CD14-positive monocyte (primary cell): Measurements from ENCODE around the gene SLC30A9. TPM values are rescaled to one million over a fixed set of nuclear protein-coding genes. Genes with fewer than 3 reads are reported as not detected.

ENCODE experiments used
- DNase-seq, 3 donors: peaks; one replicate each; pipeline ENCODE4 v3.0.0-alpha.2; 2011 to 2022
- H2AFZ ChIP-seq: 2 replicates; pipeline ENCODE4 v1.6.0; 2012; ENCODE audit warnings: mild to moderate bottlenecking, low read depth, low read length, inconsistent platforms; ENCODE audit not compliant: insufficient read depth, poor library complexity, severe bottlenecking
- H3K27ac ChIP-seq, 2 donors: 1 replicate in 1 of 2; 2 replicates in 1 of 2; pipeline ENCODE4 v1.5.1; 2012 to 2013; ENCODE audit warnings: low read length in 2 of 2, control low read depth in 1 of 2, inconsistent platforms in 1 of 2, low read depth in 1 of 2, mild to moderate bottlenecking in 1 of 2
- H3K27me3 ChIP-seq, 2 donors: one replicate each; pipeline versions ENCODE4 v1.6.0 to v1.6.1; 2011 to 2013; ENCODE audit warnings: low read length in 2 of 2; ENCODE audit not compliant: control insufficient read depth in 2 of 2, insufficient read depth in 2 of 2
- H3K36me3 ChIP-seq, 2 donors: replicated peaks in 1 of 2; 1 replicate in 1 of 2; 2 replicates in 1 of 2; pipeline versions ENCODE4 v1.5.1 to v1.6.1; 2012 to 2013; ENCODE audit warnings: low read length in 2 of 2, control low read depth in 1 of 2, inconsistent platforms in 1 of 2, mild to moderate bottlenecking in 1 of 2; ENCODE audit not compliant: insufficient read depth in 2 of 2, control insufficient read depth in 1 of 2
- H3K4me1 ChIP-seq, 2 donors: 1 replicate in 1 of 2; 2 replicates in 1 of 2; pipeline versions ENCODE4 v1.5.1 to v1.6.1; 2012 to 2013; ENCODE audit warnings: low read length in 2 of 2, control low read depth in 1 of 2, inconsistent platforms in 1 of 2, mild to moderate bottlenecking in 1 of 2, moderate library complexity in 1 of 2; ENCODE audit not compliant: insufficient read depth in 2 of 2, control insufficient read depth in 1 of 2
- H3K4me2 ChIP-seq: replicated peaks from 2 replicates; pipeline ENCODE3; 2012; ENCODE audit warnings: low read length, moderate library complexity, mild to moderate bottlenecking; ENCODE audit not compliant: poor library complexity, severe bottlenecking; ENCODE audit errors: extremely low read depth
- H3K4me3 ChIP-seq, 3 experiments: fragments of 200-600 bp in 1 of 3; sonication (generic) in 1 of 3; replicated peaks in 1 of 3; 1 replicate in 2 of 3; 2 replicates in 1 of 3; pipeline ENCODE4 v1.5.1; 2011 to 2013; ENCODE audit warnings: low read length in 3 of 3, mild to moderate bottlenecking in 3 of 3, control low read depth in 2 of 3, low read depth in 2 of 3, inconsistent platforms in 1 of 3, moderate library complexity in 1 of 3
- H3K79me2 ChIP-seq: 2 replicates; pipeline ENCODE4 v1.6.0; 2012; ENCODE audit warnings: mild to moderate bottlenecking, control low read depth, inconsistent platforms, low read length, moderate library complexity; ENCODE audit not compliant: insufficient read depth
- H3K9ac ChIP-seq: 2 replicates; pipeline ENCODE4 v1.6.0; 2017; ENCODE audit warnings: low read length, mild to moderate bottlenecking; ENCODE audit not compliant: insufficient read depth, poor library complexity, severe bottlenecking
- H3K9me3 ChIP-seq, 2 donors: replicated peaks in 1 of 2; 1 replicate in 1 of 2; 2 replicates in 1 of 2; pipeline versions ENCODE4 v1.5.1 to v1.6.1; 2012 to 2013; ENCODE audit warnings: low read length in 2 of 2, control low read depth in 1 of 2; ENCODE audit not compliant: control insufficient read depth in 1 of 2, insufficient read depth in 1 of 2
- H4K20me1 ChIP-seq: 2 replicates; pipeline ENCODE4 v1.6.0; 2012; ENCODE audit warnings: mild to moderate bottlenecking, low read length, control low read depth, moderate library complexity; ENCODE audit not compliant: insufficient read depth
- H3K27ac Mint-ChIP-seq, 7 donors: one replicate each; pipeline ENCODE4 v1.8.0; 2020; ENCODE audit warnings: mild to moderate bottlenecking in 7 of 7, mixed read lengths in 7 of 7, moderate library complexity in 6 of 7, inconsistent platforms in 2 of 7
- H3K27me3 Mint-ChIP-seq, 3 donors: one replicate each; pipeline ENCODE4 v1.8.0; 2021 to 2022; ENCODE audit warnings: low read depth in 3 of 3, mild to moderate bottlenecking in 3 of 3, mixed read lengths in 3 of 3, moderate library complexity in 3 of 3, inconsistent platforms in 1 of 3
- H3K36me3 Mint-ChIP-seq, 2 donors: one replicate each; pipeline ENCODE4 v1.8.0; 2020; ENCODE audit warnings: mixed read lengths in 2 of 2, inconsistent platforms in 1 of 2, mild to moderate bottlenecking in 1 of 2
- H3K4me1 Mint-ChIP-seq: one replicate; pipeline ENCODE4 v1.8.0; 2020; ENCODE audit warnings: mild to moderate bottlenecking, mixed read lengths
- H3K4me3 Mint-ChIP-seq, 2 donors: one replicate each; pipeline ENCODE4 v1.8.0; 2020; ENCODE audit warnings: mild to moderate bottlenecking in 2 of 2, mixed read lengths in 2 of 2, moderate library complexity in 1 of 2
- H3K9me3 Mint-ChIP-seq, 7 donors: one replicate each; pipeline ENCODE4 v1.8.0; 2020 to 2022; ENCODE audit warnings: mixed read lengths in 7 of 7, mild to moderate bottlenecking in 6 of 7, moderate library complexity in 6 of 7, inconsistent platforms in 2 of 7
- WGBS: methylation state at CpG from one replicate; pipeline ENCODE4 v1.1.5; 2013; ENCODE audit warnings: missing lambda C conversion rate; ENCODE audit not compliant: insufficient coverage; 5-methylcytosine and 5-hydroxymethylcytosine counted together
- intact Hi-C, 2 donors: fragments of 100-400 bp; cut with micrococcal nuclease; formaldehyde crosslinking; loops; one replicate each; pipeline versions ENCODE4 v1.15.0 to v1.15.1; 2023
- polyA plus RNA-seq, 3 donors: library from polyadenylated mRNA; depleted of rRNA in 1 of 3; unstranded in 2 of 3; stranded (reverse) in 1 of 3; fragments of 300-500 nt in 2 of 3; fragments of >200 nt in 1 of 3; fragmentation: Illumina TruSeq in 2 of 3; gene quantifications; 1 replicate in 2 of 3; 2 replicates in 1 of 3; pipeline ENCODE4 v1.2.3, GENCODE V29; 2012 to 2021
- TF ChIP-seq, protein P1 (sequence below): fragments of 200-600 bp; IDR thresholded peaks from one replicate; pipeline ENCODE4 v1.8.0; 2022; ENCODE audit warnings: antibody characterized with exemption, mild to moderate bottlenecking

Gene SLC30A9
- polyA plus RNA-seq, 3 donors: 11.6 to 47.2 (median 41.0) TPM

DNA sequence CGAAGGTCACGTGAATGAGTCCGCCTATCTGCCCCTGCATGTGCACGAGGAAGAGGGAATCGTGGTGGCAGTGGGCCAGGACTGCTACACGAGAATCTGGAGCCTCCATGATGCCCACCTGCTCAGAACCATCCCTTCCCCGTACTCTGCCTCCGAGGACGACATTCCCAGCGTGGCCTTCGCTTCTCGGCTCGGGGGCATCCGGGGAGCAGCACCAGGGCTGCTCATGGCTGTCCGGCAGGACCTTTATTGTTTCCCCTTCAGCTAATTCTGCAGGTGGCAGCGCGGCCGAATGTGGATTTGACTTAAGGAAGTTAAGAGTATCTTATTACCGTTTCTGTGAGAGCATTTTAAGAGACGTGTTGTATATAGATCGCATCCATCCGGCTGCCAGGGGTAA is 7.6 kb upstream of the SLC30A9 start:
- WGBS: 98% methylated on average over 19 of the region's 22 CpGs
- TF ChIP-seq, protein P1, sequence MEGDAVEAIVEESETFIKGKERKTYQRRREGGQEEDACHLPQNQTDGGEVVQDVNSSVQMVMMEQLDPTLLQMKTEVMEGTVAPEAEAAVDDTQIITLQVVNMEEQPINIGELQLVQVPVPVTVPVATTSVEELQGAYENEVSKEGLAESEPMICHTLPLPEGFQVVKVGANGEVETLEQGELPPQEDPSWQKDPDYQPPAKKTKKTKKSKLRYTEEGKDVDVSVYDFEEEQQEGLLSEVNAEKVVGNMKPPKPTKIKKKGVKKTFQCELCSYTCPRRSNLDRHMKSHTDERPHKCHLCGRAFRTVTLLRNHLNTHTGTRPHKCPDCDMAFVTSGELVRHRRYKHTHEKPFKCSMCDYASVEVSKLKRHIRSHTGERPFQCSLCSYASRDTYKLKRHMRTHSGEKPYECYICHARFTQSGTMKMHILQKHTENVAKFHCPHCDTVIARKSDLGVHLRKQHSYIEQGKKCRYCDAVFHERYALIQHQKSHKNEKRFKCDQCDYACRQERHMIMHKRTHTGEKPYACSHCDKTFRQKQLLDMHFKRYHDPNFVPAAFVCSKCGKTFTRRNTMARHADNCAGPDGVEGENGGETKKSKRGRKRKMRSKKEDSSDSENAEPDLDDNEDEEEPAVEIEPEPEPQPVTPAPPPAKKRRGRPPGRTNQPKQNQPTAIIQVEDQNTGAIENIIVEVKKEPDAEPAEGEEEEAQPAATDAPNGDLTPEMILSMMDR: no peak
- H3K9ac ChIP-seq: no peak overlapping the region
- H3K27me3 Mint-ChIP-seq: peaks cover 0 to 1% (median 0%) of the 10 kb centered on the region in 3 donors
- H3K27ac Mint-ChIP-seq: peak overlapping the region in 1 of 7 donors; percentile 21
- no peaks in the 10 kb centered on the region for H3K27me3 ChIP-seq
- H3K36me3 ChIP-seq: no peaks in the 10 kb centered on the region
- no peak for DNase-seq
- peaks cover 6% of the 10 kb centered on the region for H3K4me1 Mint-ChIP-seq
- H3K4me1 ChIP-seq: peaks cover 0 to 4% of the 10 kb centered on the region in 2 donors
- peaks cover 0 to 13% (median 2%) of the 10 kb centered on the region in 7 donors for H3K9me3 Mint-ChIP-seq
- H3K4me3 Mint-ChIP-seq: no peak overlapping the region
- H3K27ac ChIP-seq: no peak overlapping the region
- no peak overlapping the region for H3K4me3 ChIP-seq
- no peaks in the 10 kb centered on the region for H3K79me2 ChIP-seq
- H3K9me3 ChIP-seq: peaks cover 4 to 7% of the 10 kb centered on the region in 2 donors
- no peaks in the 10 kb centered on the region for H4K20me1 ChIP-seq
- no peak overlapping the region for H2AFZ ChIP-seq
- intact Hi-C loops: no loop called here
- H3K36me3 Mint-ChIP-seq: no peaks in the 10 kb centered on the region
- no peak overlapping the region for H3K4me2 ChIP-seq

DNA sequence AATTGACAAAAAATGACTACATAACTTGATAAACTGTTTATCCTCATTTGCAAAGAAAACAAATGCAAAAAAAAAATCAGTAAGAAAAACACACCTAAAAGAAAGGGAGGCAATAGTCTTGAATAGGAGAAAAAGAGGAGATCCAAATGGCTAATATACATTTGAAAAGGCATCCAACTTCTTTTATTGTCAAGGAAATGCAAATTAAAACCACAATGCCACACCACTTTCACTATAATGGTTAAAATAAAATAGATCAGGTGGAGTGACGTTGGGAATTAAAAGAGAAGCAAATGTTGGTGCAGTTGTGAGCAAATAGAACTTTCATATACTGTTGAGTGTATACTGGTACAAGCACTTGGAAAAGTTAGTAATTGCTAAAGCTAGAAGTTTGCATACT is 5.2 kb upstream of the SLC30A9 start:
- H3K9me3 Mint-ChIP-seq: peaks cover 0 to 7% (median 2%) of the 10 kb centered on the region in 7 donors
- DNase-seq: no peak

More for the DNA sequence above, 5.2 kb upstream of the SLC30A9 start:
- H3K36me3 Mint-ChIP-seq: no peaks in the 10 kb centered on the region
- Histone ChIP-seq H3K27me3 (no peaks in the 10 kb centered on the region), H2AFZ (no peak overlapping the region), H3K4me2 (no peak overlapping the region), H3K4me1 (peaks cover 6% of the 10 kb centered on the region in 2 donors), H3K27ac (no peak overlapping the region), H4K20me1 (no peaks in the 10 kb centered on the region), H3K79me2 (no peaks in the 10 kb centered on the region), H3K9me3 (peaks cover 4 to 7% of the 10 kb centered on the region in 2 donors), H3K36me3 (no peaks in the 10 kb centered on the region), H3K4me3 (no peak overlapping the region), H3K9ac (no peak overlapping the region)
- no peak overlapping the region for H3K27ac Mint-ChIP-seq
- peaks cover 0 to 1% (median 0%) of the 10 kb centered on the region in 3 donors for H3K27me3 Mint-ChIP-seq
- intact Hi-C loops: no loop called here
- H3K4me1 Mint-ChIP-seq: peaks cover 6% of the 10 kb centered on the region
- WGBS: no CpG with 5 or more reads among the region's 1 CpG
- H3K4me3 Mint-ChIP-seq: no peak overlapping the region
- TF ChIP-seq, protein P1: no peak
